HG03060 (cell line): ENCODE data around the gene MTHFD2L.

Experiments
- ATAC-seq: cut with Tn5 transposase; IDR thresholded peaks from one replicate; pipeline ENCODE4 v1.9.1; 2021; ENCODE audit warnings: low read depth, moderate number of reproducible peaks; ENCODE audit not compliant: unreplicated experiment

MTHFD2L gene

GRCh38 chr4:74235135-74235534 lies 77.2 kb downstream of the MTHFD2L start:
- ATAC-seq: no peak

- no peak for ATAC-seq
Observed at GRCh38 chr4:74237425-74237966, 79.6 kb downstream of the MTHFD2L start.

GRCh38 chr4:74244049-74244448 lies 86.1 kb downstream of the MTHFD2L start:
- ATAC-seq: no peak

DNA sequence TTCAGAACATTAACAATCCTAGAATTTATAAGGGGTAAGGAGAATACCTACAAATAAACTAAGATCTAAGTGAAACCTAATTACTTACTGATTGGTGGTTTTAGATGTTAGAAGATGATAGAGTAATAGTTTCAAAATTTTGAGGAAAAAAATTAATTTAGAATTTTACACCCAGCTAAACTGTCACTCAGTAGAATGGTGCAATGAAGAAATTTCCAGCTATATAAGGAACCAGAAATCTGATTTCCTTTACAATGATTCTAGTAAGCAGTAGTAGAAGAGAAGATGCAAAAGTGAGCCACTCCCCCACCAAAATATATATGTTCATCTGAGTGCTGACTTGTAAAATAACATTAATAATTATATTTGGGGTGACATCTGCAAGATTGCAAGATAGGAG lies 95.0 kb downstream of the MTHFD2L start:
- no peak for ATAC-seq

DNA sequence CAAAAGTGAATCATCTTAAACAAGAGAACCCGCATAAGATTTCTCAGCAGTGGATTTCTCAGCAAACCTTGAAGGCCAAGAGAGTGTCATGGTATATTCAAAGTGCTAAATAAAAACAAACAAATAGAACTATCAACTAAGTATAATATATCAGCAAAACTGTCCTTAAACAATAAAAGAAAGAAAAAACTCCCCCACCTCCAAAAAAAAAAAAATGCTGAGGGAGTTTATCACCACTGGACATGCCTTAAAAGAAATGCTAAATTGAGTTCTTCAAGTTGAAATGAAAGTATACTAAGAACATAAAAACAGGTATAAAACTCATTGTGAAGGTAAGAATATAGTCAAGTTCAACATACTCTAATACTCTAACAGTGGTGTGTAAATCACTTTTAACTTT lies 96.5 kb downstream of the MTHFD2L start:
- ATAC-seq: no peak

DNA sequence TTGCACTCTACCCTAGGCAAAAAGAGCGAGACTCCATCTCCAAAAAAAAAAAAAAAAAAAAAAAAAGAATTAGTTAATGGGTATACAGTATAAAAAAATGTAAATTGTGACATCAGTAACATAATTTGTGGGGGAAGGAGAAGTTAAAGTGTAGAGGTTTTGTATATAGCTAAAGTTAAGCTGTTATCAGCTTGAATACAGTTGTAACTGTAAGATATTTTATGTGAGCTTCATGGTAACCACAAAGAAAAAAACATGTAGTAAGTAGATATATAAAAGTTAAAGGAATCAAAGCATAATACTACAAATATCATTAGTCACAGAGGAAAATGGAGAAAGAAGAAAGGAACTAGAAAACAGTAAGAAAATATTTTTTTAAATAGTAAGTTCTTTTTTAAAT lies 97.2 kb downstream of the MTHFD2L start:
- no peak for ATAC-seq

GRCh38 chr4:74258963-74259362 lies 101.0 kb downstream of the MTHFD2L start:
- no peak for ATAC-seq

- no peak for ATAC-seq
Observed at GRCh38 chr4:74260036-74260435, 102.1 kb downstream of the MTHFD2L start.

DNA sequence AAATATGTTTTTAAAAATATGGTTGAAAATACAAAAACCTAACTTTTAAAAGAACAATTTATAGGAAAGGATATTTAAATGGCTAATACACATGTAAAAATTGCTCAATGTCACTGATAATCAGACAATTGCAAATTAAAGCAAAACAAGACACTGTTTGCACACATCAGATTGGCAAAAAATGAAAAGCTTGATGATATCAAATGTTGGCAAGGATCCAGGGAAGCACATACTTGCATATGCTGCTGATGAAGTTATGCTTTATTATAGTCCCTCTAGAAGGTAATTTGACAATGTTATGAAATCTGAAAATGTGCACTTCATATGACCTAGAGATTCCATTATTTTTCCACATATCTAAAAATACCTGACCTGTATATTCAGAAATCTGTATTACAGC lies 104.6 kb downstream of the MTHFD2L start:
- ATAC-seq: no peak

GRCh38 chr4:74263551-74263950 lies 105.6 kb downstream of the MTHFD2L start:
- no peak for ATAC-seq

GRCh38 chr4:74266081-74266480 lies 108.2 kb downstream of the MTHFD2L start:
- ATAC-seq: no peak

DNA sequence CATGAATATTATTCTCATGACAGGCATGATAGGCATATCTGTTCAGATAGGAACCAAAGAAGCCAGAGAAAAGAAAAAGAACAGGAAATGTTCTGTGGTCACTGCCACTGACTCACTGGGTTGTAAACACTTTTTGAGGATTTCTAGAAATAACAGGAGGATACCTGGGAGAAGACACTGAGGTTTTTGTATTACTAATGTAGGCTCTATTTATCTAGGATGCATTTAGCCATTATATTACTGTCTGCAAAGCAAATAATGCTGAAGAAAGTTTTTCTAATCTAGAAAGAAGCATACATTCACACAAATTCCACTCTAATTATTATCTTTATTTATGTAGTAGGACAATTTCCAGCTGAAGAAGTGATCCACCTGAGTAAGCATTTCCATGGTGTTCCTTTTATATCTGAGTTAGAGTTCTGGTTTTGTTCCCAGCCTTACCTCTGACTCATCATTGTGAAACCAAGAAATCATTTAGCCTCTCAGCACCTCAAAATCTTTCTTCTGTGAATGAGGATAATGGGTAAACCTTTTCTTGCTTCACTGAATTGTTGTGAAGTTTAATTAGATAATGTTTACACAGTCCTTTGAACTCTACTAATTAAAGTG lies 110.2 kb downstream of the MTHFD2L start:
- ATAC-seq: no peak

DNA sequence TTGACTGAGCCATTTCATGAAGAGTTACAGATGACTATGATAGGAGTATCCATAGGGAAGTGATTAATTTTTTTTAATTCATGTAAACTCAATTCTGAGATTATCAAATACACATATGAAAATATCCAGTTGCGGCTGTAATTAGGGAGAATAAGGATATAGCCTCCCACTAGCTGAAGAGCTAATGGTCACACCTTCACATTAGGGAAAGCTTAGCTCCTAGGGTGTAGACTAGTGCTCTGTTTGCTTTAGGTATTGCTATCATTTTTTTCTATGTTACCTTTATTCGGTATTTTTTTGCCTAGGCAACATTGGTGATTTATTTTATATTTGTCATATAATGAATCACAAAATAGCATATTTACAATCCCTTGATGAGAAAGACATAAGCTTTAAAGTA lies 110.7 kb downstream of the MTHFD2L start:
- ATAC-seq: no peak

GRCh38 chr4:74278490-74278889 lies 120.6 kb downstream of the MTHFD2L start:
- no peak for ATAC-seq

DNA sequence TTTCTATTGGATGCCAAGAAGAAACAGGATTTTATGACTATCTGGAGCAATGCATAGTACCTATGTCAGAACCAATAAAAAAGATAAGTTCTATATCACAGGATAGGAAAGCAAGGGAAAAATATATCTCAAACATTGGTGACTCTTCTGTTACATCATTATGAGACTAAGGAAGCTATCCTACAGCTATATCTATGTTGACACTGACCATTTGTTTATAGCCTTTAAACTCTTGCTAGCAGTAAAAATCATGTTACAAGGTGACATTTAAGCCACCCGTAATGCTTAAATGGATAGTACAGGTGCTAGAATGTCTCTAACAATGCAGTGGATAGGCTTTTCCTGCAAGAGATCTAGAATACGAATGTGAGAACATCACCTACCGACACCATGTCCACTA lies 121.8 kb downstream of the MTHFD2L start:
- no peak for ATAC-seq

- no peak for ATAC-seq
Observed at GRCh38 chr4:74282926-74283325, 125.0 kb downstream of the MTHFD2L start.

DNA sequence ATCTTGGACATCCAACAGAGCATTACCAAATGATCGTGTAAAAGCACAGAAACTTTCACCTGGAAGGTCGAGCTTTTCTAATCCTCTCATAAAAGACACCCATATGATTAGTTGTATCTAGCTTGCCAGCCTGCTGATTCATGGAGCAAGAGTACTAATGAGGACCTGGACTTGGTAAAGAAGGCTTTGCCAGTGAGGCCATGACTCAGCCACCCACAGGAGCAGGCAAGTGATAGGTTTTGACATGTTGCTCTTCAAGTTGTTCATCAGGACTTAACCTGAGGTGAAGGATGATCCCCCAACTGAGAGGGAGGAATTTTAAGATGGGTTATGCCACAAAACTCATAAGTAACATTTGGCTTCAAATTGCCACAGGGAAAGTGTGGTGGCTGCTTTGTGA lies 125.7 kb downstream of the MTHFD2L start:
- no peak for ATAC-seq

- ATAC-seq: no peak
Observed at GRCh38 chr4:74284053-74284452, 126.1 kb downstream of the MTHFD2L start.

- no peak for ATAC-seq
Observed at GRCh38 chr4:74287164-74287563, 129.2 kb downstream of the MTHFD2L start.

DNA sequence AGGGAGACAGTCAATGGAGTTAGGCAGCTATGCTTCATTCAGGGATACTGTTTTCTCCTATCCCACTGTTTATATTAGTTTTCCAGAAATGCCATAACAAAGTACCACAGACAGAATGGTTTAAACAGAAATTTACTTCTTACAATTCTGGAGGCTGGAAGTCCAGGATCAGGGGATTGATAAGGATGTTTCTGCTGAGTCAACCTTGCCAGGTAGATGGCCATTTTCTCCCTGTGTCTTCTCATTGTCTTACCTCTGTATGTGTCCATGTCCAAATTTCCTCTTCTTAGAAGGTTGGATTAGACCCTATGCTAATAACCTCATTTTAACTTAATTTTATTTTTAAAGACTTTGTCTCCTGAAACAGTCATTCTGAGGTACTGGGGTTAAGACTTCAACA lies 129.9 kb downstream of the MTHFD2L start:
- ATAC-seq: no peak

- no peak for ATAC-seq
Observed at GRCh38 chr4:74291471-74291870, 133.6 kb downstream of the MTHFD2L start.

DNA sequence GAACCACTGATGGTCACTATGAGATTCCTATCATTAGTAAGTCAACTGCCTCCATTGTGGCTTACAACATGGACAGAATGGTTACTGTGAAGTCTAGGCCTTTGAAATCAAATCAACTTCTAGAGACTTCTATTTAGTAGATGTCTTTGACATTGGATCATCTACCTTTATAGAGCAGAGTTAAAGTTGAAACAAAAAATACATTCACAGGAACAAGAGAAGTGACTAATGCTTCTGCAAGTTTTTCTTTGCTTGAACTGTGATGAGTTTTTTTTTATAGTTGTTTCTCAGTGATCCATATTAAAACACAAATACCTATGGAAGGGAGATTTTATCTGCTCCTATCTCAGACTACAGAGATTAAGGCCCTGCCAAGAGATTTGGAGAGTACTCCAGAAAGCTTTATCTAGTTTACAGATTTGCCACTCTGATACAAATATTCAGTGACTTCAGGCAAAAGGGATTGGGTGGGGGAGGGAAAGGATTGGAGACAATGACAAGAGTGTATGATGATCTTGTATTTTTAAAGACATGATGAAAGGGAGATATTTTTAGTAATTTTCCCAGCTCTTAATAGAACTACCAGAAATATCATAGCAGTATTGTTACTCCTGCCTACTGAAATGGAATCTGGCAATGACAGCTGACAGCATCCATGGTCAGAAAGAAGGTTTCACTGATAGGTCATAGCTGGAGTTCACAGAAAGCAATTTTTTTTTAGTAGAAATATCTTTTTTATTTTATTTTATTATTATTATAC lies 134.4 kb downstream of the MTHFD2L start:
- ATAC-seq: no peak
